Measurements from ENCODE around the gene PPP1R18. TPM values are rescaled to one million over a fixed set of nuclear protein-coding genes. Genes with fewer than 3 reads are reported as not detected.
A peak's percentile ranks its signal among the peaks of the same experiment; 100 is the strongest.

Gene PPP1R18
- total and polyA plus RNA-seq, 9 of the 15 experiments (the other 6 are each of a cell fraction or from before 2014, with no cell fraction given) = 12.0 to 99.2 (median 42.6) TPM

DNA sequence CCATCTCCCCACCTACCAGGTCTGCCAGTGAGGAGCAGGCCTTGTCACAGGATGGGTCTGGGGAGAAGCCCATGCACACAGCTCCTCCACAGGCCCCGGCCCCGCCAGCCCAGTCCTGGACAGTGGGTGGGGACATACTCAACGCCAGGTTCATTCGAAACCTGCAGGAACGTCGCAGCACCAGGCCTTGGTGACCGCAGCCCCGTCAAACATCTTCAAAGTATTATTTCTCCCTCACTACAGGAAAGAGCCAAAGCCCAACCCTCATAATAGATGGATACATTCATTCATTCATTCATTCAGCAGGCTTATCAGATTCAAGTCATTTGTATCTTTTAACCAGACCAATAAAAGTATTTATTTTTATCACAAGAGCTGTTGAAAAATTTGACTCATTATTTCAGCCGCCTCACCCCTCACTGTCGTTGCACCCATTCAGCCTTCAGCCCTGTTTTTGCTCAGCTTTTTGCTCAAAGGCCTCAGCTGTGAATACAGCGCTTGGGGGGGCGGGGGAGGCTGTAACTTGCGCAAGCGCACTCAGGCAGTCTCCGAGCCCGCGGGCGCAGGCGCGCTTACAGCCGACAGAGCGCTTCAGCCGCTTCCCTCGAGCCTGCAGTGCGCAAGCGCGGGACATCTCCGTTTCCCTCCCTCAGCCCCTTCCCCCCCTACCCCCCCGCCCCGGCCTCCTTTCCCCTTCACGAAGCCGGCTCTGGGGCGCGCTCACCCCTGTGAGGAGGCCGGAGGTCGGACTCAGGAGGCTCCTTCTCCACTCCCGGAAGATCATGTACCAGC is 39.8 kb downstream of the PPP1R18 start, which contains the start of gene C6orf136 (continued):
- TF ChIP-seq TSC22D4 (tag; IDR thresholded peaks at IDR 0.05) = no peak
- no peak for TF ChIP-seq ZNF263 (CRISPR knock-in tag; IDR thresholded peaks at IDR 0.05; ENCODE audit: borderline replicate concordance)
- no peak for TF ChIP-seq COPS2 (conservative IDR thresholded peaks at IDR 0.05)
- no peak for TF ChIP-seq CREB1 (IDR thresholded peaks at IDR 0.05)
- no peak for TF ChIP-seq CREB1 (CRISPR knock-in tag; IDR thresholded peaks at IDR 0.05)
- TF ChIP-seq FIP1L1 (IDR thresholded peaks at IDR 0.05; ENCODE audit: low read depth, low read length, poor library complexity, severe bottlenecking) = no peak
- peak; percentile 54; the same call in 1 of the 2 replicates for TF ChIP-seq LCOR (CRISPR knock-in tag; IDR thresholded peaks at IDR 0.05)
- TF ChIP-seq, protein P1, sequence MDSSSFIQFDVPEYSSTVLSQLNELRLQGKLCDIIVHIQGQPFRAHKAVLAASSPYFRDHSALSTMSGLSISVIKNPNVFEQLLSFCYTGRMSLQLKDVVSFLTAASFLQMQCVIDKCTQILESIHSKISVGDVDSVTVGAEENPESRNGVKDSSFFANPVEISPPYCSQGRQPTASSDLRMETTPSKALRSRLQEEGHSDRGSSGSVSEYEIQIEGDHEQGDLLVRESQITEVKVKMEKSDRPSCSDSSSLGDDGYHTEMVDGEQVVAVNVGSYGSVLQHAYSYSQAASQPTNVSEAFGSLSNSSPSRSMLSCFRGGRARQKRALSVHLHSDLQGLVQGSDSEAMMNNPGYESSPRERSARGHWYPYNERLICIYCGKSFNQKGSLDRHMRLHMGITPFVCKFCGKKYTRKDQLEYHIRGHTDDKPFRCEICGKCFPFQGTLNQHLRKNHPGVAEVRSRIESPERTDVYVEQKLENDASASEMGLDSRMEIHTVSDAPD (CRISPR knock-in tag; IDR thresholded peaks at IDR 0.05) = no peak
- no peak for TF ChIP-seq ARID1B (IDR thresholded peaks at IDR 0.05)
- no peak for TF ChIP-seq NR2C2 (CRISPR knock-in tag; IDR thresholded peaks at IDR 0.05)
- no peak for TF ChIP-seq NR2C2 (tag; IDR thresholded peaks at IDR 0.05)
- TF ChIP-seq, protein P2, sequence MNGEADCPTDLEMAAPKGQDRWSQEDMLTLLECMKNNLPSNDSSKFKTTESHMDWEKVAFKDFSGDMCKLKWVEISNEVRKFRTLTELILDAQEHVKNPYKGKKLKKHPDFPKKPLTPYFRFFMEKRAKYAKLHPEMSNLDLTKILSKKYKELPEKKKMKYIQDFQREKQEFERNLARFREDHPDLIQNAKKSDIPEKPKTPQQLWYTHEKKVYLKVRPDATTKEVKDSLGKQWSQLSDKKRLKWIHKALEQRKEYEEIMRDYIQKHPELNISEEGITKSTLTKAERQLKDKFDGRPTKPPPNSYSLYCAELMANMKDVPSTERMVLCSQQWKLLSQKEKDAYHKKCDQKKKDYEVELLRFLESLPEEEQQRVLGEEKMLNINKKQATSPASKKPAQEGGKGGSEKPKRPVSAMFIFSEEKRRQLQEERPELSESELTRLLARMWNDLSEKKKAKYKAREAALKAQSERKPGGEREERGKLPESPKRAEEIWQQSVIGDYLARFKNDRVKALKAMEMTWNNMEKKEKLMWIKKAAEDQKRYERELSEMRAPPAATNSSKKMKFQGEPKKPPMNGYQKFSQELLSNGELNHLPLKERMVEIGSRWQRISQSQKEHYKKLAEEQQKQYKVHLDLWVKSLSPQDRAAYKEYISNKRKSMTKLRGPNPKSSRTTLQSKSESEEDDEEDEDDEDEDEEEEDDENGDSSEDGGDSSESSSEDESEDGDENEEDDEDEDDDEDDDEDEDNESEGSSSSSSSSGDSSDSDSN (IDR thresholded peaks at IDR 0.05; ENCODE audit: borderline replicate concordance in 1 of 2, low read depth in 2 of 2, low read length in 2 of 2) = peak in 1 of 2 experiments; percentile 19; a peak in 1 of 4 replicates
- TF ChIP-seq NR1H2 (CRISPR knock-in tag; IDR thresholded peaks at IDR 0.05) = no peak
- TF ChIP-seq FOXA1 (IDR thresholded peaks at IDR 0.05; ENCODE audit: borderline replicate concordance) = no peak
- TF ChIP-seq ZNF766 (CRISPR knock-in tag; conservative IDR thresholded peaks at IDR 0.05) = no peak
- no peak for TF ChIP-seq PTTG1 (tag; IDR thresholded peaks at IDR 0.05; ENCODE audit: low read depth)
- TF ChIP-seq ELF2 (CRISPR knock-in tag; IDR thresholded peaks at IDR 0.05) = no peak
- TF ChIP-seq ZNF699 (CRISPR knock-in tag; IDR thresholded peaks at IDR 0.05; ENCODE audit: insufficient replicate concordance) = no peak
- TF ChIP-seq TBL1XR1 (IDR thresholded peaks at IDR 0.05; ENCODE audit: low read length in 2 of 2) = peak in 1 of 2 experiments; percentile 10; a peak in 1 of 4 replicates
- TF ChIP-seq, protein P3, sequence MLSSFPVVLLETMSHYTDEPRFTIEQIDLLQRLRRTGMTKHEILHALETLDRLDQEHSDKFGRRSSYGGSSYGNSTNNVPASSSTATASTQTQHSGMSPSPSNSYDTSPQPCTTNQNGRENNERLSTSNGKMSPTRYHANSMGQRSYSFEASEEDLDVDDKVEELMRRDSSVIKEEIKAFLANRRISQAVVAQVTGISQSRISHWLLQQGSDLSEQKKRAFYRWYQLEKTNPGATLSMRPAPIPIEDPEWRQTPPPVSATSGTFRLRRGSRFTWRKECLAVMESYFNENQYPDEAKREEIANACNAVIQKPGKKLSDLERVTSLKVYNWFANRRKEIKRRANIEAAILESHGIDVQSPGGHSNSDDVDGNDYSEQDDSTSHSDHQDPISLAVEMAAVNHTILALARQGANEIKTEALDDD (IDR thresholded peaks at IDR 0.05) = no peak
- no peak for TF ChIP-seq ZNF57 (CRISPR knock-in tag; IDR thresholded peaks at IDR 0.05)
- TF ChIP-seq, protein P4, sequence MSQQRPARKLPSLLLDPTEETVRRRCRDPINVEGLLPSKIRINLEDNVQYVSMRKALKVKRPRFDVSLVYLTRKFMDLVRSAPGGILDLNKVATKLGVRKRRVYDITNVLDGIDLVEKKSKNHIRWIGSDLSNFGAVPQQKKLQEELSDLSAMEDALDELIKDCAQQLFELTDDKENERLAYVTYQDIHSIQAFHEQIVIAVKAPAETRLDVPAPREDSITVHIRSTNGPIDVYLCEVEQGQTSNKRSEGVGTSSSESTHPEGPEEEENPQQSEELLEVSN (IDR thresholded peaks at IDR 0.05; ENCODE audit: borderline replicate concordance in 1 of 2, extremely low read depth in 1 of 2, insufficient read depth in 1 of 2, insufficient read length in 1 of 2, low read depth in 1 of 2, low read length in 1 of 2, poor library complexity in 1 of 2, severe bottlenecking in 1 of 2) = no peak
- TF ChIP-seq HOXB6 (CRISPR knock-in tag; IDR thresholded peaks at IDR 0.05; ENCODE audit: borderline replicate concordance) = no peak
